Left lobe of liver (tissue), 1 donor: ENCODE data around the gene ERF. TPM values are rescaled to one million over a fixed set of nuclear protein-coding genes. Genes with fewer than 3 reads are reported as not detected.

Source experiments
- total RNA-seq: library from RNA; stranded (reverse); gene quantifications from one replicate; pipeline ENCODE4 v1.2.1, GENCODE V29; 2021
- donor health status: DM: no; HTN: yes; CAD: no.

ERF gene
- total RNA-seq, 1 donor from 2014 or later: 35.9 TPM

Other genes with a start within 250 kb of the ERF start
- gene GRIK5, start 184.9 kb downstream of the ERF start, total RNA-seq: 0.25 TPM
- 5.4 TPM for gene ZNF574, start 179.0 kb downstream of the ERF start, total RNA-seq
- gene POU2F2, start 122.7 kb downstream of the ERF start, total RNA-seq: 0.83 TPM
- 15.0 TPM for gene DEDD2, start 37.5 kb downstream of the ERF start, total RNA-seq
- 5.3 TPM for gene ZNF526, start 34.8 kb downstream of the ERF start, total RNA-seq
- 15.1 TPM for gene GSK3A, start 12.5 kb downstream of the ERF start, total RNA-seq
- 25.2 TPM for gene CIC, start 14.1 kb upstream of the ERF start, total RNA-seq
- 0.65 TPM for gene PRR19, start 47.0 kb upstream of the ERF start, total RNA-seq
- gene PAFAH1B3, start 47.5 kb upstream of the ERF start, total RNA-seq: 2.2 TPM
- not detected for gene TMEM145, start 58.2 kb upstream of the ERF start, total RNA-seq
- gene MEGF8, start 70.5 kb upstream of the ERF start, total RNA-seq: 11.7 TPM
- not detected for gene CNFN, start 135.2 kb upstream of the ERF start, total RNA-seq
- gene LIPE, start 172.3 kb upstream of the ERF start, total RNA-seq: 0.83 TPM
- gene CXCL17, start 187.8 kb upstream of the ERF start, total RNA-seq: not detected